Neural cell (in vitro differentiated cells): ENCODE measurements around the gene KRTAP10-6. TPM values are rescaled to one million over a fixed set of nuclear protein-coding genes. Genes with fewer than 3 reads are reported as not detected.

Experiments used
- H2AFZ ChIP-seq: fragments of 200-600, 300-800 bp; sonication (generic), shearing (Covaris generic); 2 replicates; pipeline ENCODE4 v1.6.0; 2014; ENCODE audit warnings: low read depth, mild to moderate bottlenecking, antibody characterized with exemption, low read length, moderate library complexity
- H3F3A ChIP-seq: fragments of 200-600 bp; shearing (Covaris generic); 2 replicates; pipeline ENCODE4 v1.6.1; 2016; ENCODE audit warnings: mild to moderate bottlenecking, moderate library complexity, mixed read lengths, antibody characterized with exemption, low read length; ENCODE audit not compliant: insufficient read depth, poor library complexity, severe bottlenecking
- H3K27ac ChIP-seq: fragments of 200-600, 300-800 bp; sonication (generic), shearing (Covaris generic); 2 replicates; pipeline ENCODE4 v1.5.1; 2014; ENCODE audit warnings: mild to moderate bottlenecking, low read length, moderate library complexity
- H3K27me3 ChIP-seq: fragments of 300-800, 200-600 bp; sonication (generic), shearing (Covaris generic); 2 replicates; pipeline ENCODE4 v1.6.0; 2014; ENCODE audit warnings: mild to moderate bottlenecking, low read depth, low read length, moderate library complexity; ENCODE audit not compliant: insufficient read depth
- H3K36me3 ChIP-seq: fragments of 300-800, 200-600 bp; sonication (generic), shearing (Covaris generic); 2 replicates; pipeline ENCODE4 v1.5.1; 2014; ENCODE audit warnings: mild to moderate bottlenecking, antibody characterized with exemption, low read length, moderate library complexity; ENCODE audit not compliant: insufficient read depth
- H3K4me2 ChIP-seq: fragments of 300-800, 200-600 bp; sonication (generic), shearing (Covaris generic); 2 replicates; pipeline ENCODE4 v1.6.0; 2014; ENCODE audit warnings: mild to moderate bottlenecking, low read length
- H3K4me3 ChIP-seq: fragments of 300-800, 200-600 bp; sonication (generic), shearing (Covaris generic); 2 replicates; pipeline ENCODE4 v1.5.1; 2014; ENCODE audit warnings: mild to moderate bottlenecking, low read length, moderate library complexity
- H3K79me2 ChIP-seq: fragments of 200-600 bp; shearing (Covaris generic); replicated peaks from 2 replicates; pipeline ENCODE4 v1.6.0; 2014; ENCODE audit warnings: mild to moderate bottlenecking, low read length, moderate library complexity; ENCODE audit not compliant: insufficient read depth
- H3K9ac ChIP-seq: fragments of 300-800, 200-600 bp; sonication (generic), shearing (Covaris generic); 2 replicates; pipeline ENCODE4 v1.6.1; 2016; ENCODE audit warnings: mild to moderate bottlenecking, low read length, mixed read lengths
- H3K9me2 ChIP-seq: fragments of 200-600 bp; shearing (Covaris generic); 2 replicates; pipeline ENCODE4 v1.6.1; 2016; ENCODE audit warnings: mild to moderate bottlenecking, low read length, mixed read lengths; ENCODE audit not compliant: insufficient read depth
- H3K9me3 ChIP-seq: fragments of 200-600, 300-800 bp; sonication (generic), shearing (Covaris generic); 2 replicates; pipeline ENCODE4 v1.6.1; 2016; ENCODE audit warnings: mild to moderate bottlenecking, mixed run types, low read length, moderate library complexity, mixed read lengths
- H4K20me1 ChIP-seq: fragments of 200-600 bp; shearing (Covaris generic); 2 replicates; pipeline ENCODE4 v1.6.1; 2016; ENCODE audit warnings: mild to moderate bottlenecking, mixed run types; ENCODE audit not compliant: insufficient read depth
- EP300 ChIP-seq: fragments of 450-650 bp; conservative IDR thresholded peaks from 2 replicates; pipeline ENCODE4 v1.6.1; 2014; ENCODE audit warnings: antibody characterized with exemption, mild to moderate bottlenecking, moderate library complexity; ENCODE audit not compliant: poor library complexity, severe bottlenecking
- EZH2 ChIP-seq: fragments of 200-600, 300-800 bp; shearing (Covaris generic), sonication (generic); IDR thresholded peaks from 2 replicates; pipeline ENCODE4 v1.6.1; 2014; ENCODE audit warnings: antibody characterized with exemption, low read length, borderline replicate concordance, mild to moderate bottlenecking; ENCODE audit not compliant: insufficient read depth, poor library complexity, severe bottlenecking
- MXI1 ChIP-seq: fragments of 450-650 bp; conservative IDR thresholded peaks from 2 replicates; pipeline ENCODE4 v1.6.1; 2014; ENCODE audit warnings: antibody characterized with exemption, mild to moderate bottlenecking; ENCODE audit not compliant: poor library complexity, severe bottlenecking
- POLR2AphosphoS5 ChIP-seq: IDR thresholded peaks from 2 replicates; pipeline ENCODE4 v1.6.1; 2012
- RAD21 ChIP-seq: fragments of 450-650 bp; conservative IDR thresholded peaks from 2 replicates; pipeline ENCODE4 v1.6.1; 2014; ENCODE audit warnings: antibody characterized with exemption, mild to moderate bottlenecking, moderate library complexity
- REST ChIP-seq: IDR thresholded peaks from 2 replicates; pipeline ENCODE4 v1.6.1; 2012; ENCODE audit warnings: borderline replicate concordance
- SMC3 ChIP-seq: fragments of 450-650 bp; conservative IDR thresholded peaks from 2 replicates; pipeline ENCODE4 v1.6.1; 2014; ENCODE audit warnings: antibody characterized with exemption, mild to moderate bottlenecking, moderate library complexity; ENCODE audit not compliant: poor library complexity
- TAF1 ChIP-seq: IDR thresholded peaks from 2 replicates; pipeline ENCODE4 v1.6.1; 2012; ENCODE audit warnings: low read depth
- polyA plus RNA-seq: library from polyadenylated mRNA; depleted of rRNA; stranded (reverse); fragments of >200 nt; gene quantifications from 2 replicates; pipeline ENCODE4 v1.2.3, GENCODE V29; 2014
- TF ChIP-seq, protein P1 (sequence below): fragments of 450-650 bp; IDR thresholded peaks from 2 replicates; pipeline ENCODE4 v1.5.1; 2014; ENCODE audit warnings: antibody characterized with exemption, mild to moderate bottlenecking, moderate library complexity; ENCODE audit not compliant: poor library complexity, severe bottlenecking

Gene KRTAP10-6
- polyA plus RNA-seq, 1 donor from 2014 or later: not detected

GRCh38 chr21:44637018-44637850 is 44.9 kb upstream of the KRTAP10-6 start, which contains the start of gene KRTAP10-10 (continued):
- TF ChIP-seq EP300: no peak

- Histone ChIP-seq H3K9me2 (no peaks in the 10 kb centered on the region), H2AFZ (no peak overlapping the region)
Measured at GRCh38 chr21:44636209-44637017, 44.1 kb upstream of the KRTAP10-6 start.

GRCh38 chr21:44632067-44632466 is 39.8 kb upstream of the KRTAP10-6 start:
- TF ChIP-seq EP300 (no peak), POLR2AphosphoS5 (no peak), REST (no peak), RAD21 (no peak), MXI1 (no peak), SMC3 (no peak), EZH2 (no peak), TAF1 (no peak)
- TF ChIP-seq, protein P1, sequence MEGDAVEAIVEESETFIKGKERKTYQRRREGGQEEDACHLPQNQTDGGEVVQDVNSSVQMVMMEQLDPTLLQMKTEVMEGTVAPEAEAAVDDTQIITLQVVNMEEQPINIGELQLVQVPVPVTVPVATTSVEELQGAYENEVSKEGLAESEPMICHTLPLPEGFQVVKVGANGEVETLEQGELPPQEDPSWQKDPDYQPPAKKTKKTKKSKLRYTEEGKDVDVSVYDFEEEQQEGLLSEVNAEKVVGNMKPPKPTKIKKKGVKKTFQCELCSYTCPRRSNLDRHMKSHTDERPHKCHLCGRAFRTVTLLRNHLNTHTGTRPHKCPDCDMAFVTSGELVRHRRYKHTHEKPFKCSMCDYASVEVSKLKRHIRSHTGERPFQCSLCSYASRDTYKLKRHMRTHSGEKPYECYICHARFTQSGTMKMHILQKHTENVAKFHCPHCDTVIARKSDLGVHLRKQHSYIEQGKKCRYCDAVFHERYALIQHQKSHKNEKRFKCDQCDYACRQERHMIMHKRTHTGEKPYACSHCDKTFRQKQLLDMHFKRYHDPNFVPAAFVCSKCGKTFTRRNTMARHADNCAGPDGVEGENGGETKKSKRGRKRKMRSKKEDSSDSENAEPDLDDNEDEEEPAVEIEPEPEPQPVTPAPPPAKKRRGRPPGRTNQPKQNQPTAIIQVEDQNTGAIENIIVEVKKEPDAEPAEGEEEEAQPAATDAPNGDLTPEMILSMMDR: no peak
- Histone ChIP-seq H3K27me3 (no peaks in the 10 kb centered on the region), H3K4me2 (no peak overlapping the region), H4K20me1 (no peaks in the 10 kb centered on the region), H3F3A (no peaks in the 10 kb centered on the region), H3K4me3 (no peak overlapping the region), H3K9ac (no peak overlapping the region), H3K36me3 (no peaks in the 10 kb centered on the region), H3K9me3 (peaks cover 4% of the 10 kb centered on the region), H3K9me2 (no peaks in the 10 kb centered on the region), H3K79me2 (no peaks in the 10 kb centered on the region), H2AFZ (no peak overlapping the region), H3K27ac (no peak overlapping the region)

More at GRCh38 chr21:44636209-44637017, 44.1 kb upstream of the KRTAP10-6 start:
- H3K27ac ChIP-seq: no peak overlapping the region
- no peak overlapping the region for H3K9ac ChIP-seq
- no peaks in the 10 kb centered on the region for H3F3A ChIP-seq
- no peak overlapping the region for H3K4me3 ChIP-seq
- no peak overlapping the region for H3K4me2 ChIP-seq
- no peaks in the 10 kb centered on the region for H4K20me1 ChIP-seq
- no peaks in the 10 kb centered on the region for H3K27me3 ChIP-seq
- no peaks in the 10 kb centered on the region for H3K79me2 ChIP-seq
- peaks cover 7% of the 10 kb centered on the region for H3K9me3 ChIP-seq
- no peak for TF ChIP-seq MXI1
- no peak for TF ChIP-seq RAD21
- TF ChIP-seq EP300: no peak
- TF ChIP-seq TAF1: no peak
- TF ChIP-seq POLR2AphosphoS5: no peak
- TF ChIP-seq, protein P1: no peak
- no peaks in the 10 kb centered on the region for H3K36me3 ChIP-seq
